Nucleus accumbens (tissue), 56 donors: Measurements from ENCODE around the gene ZBTB7A.

Source experiments
- DNase-seq, 56 donors: peaks; one replicate each; lab custom pipeline; 2025; lab: John Stamatoyannopoulos, UW

The ZBTB7A gene

GRCh38 chr19:4069331-4069959, 2.7 kb upstream of the ZBTB7A start:
- DNase-seq = peak in 1 of 56 donors; percentile 30

GRCh38 chr19:4068047-4068966, 1.6 kb upstream of the ZBTB7A start:
- DNase-seq = peak in 3 of 56 donors; percentile 26 to 46 (median 33)

GRCh38 chr19:4067396-4068046, 822 bp upstream of the ZBTB7A start:
- peak in 23 of 56 donors; percentile 32 to 72 (median 58) for DNase-seq

DNA sequence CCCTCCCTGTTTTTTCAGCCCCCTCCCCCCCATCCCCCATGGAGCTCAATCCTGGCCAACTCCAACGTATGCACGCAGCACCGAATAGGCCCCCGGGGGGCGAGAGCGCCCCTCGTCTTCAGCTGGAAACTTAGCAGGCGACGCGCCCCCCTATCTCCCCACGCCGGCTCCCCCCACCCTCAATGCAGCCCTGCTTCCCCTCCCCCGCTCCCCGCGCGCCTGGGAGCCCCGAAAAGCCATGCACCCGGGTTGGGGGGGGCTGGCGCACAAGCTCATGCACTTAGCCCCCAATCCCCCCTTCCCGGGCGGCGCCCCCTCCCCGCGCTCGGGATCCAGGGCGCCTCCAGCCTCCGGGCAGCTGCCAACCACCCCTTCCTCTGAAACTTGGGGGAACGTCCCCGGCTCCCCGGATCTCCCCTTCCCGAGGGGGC, 508 bp downstream of the ZBTB7A start:
- peak in 24 of 56 donors; percentile 58 to 86 (median 76) for DNase-seq

DNA sequence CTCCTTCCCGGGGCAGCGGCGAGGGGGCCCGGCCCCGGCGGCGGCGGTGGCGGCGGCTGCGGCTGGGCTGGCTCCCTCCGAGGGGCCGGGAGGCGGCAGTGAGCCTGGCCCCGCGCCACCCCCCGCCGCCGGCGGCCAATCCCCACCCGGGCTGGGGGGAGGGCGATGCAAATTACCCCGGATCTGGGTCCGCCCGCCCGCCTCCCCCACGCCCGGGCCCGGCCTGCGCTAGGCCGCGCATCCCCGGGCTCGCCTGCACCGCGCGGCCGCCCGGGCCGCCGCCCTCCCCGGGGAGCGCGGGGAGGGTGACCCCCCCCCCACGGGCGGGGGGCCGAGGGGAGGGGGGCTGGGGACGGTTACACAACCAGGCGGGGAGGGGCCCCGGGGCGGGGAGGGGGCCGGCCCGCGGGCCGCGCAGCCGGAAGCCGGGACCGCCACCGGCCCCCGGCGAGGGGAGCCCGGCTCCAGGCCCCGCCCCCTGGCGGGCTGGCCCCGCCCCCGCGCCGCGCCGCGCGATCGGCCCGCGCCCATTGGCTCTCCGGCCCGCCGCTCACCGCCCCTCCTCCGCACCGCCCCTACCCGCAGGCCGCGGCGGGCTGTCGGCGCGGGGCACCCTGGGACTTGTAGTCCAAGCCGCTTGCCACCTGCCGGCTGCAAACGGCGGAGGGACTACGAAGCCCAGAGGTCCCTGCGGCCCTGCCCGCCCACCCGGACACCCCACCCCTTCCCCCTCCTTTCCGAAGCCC, 1.1 kb downstream of the ZBTB7A start:
- peak; percentile 66 to 98 (median 94) for DNase-seq

DNA sequence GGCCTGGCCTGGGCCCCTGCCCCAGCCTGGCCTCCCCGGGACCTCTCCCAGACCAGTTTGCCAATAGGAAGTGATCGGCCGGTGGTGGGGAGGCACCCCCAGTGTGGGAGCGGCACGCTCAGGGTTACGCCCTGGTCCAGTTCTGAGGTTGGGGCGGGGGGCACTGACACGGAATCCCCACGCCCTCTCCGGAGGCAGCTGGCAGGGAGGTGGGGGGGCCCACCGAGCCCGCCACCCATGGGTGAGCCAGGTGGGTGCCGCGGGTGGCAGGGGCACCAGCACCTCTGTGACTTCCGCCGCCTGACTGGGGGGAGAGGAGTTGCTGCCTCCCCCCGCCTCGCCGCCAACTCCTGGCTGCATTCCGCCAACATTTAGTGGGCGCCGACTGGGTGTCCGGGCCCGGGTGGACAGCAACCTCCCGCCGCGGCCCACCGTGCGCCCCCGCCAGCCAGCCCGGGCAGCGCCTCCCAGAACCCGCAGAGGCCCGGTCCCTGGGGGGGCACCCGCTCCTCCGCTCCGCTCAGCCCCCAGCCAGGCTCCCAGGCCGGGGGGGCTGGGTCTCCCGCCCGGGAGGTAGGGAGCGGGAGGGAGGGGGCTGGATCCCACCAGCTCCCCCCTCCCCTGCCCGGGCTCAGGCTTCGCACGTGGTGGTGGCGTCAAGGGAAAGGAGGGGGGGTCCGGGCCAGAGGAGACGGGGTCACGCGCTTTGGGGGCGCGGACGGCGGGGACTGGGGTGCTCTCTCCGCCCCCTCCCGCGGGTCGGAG, 2.0 kb downstream of the ZBTB7A start:
- DNase-seq = peak in 48 of 56 donors; percentile 6 to 86 (median 59)

DNA sequence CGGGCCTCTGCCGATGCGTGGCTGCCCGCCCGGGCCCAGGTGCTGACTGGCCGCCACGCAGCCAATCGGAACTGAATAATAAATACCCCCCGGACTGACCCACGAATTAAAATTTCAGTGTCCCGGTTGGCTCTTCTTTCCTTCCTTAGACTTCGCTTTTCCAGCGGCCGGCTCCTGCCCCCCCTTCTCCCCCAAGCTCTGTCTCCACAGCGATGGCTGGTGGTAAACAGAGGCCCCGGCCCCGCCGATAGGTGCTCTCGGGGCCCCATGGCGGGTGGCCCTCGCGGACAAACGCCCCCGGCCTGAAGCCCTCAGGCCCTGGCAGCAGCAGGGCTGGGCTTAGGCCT, 2.6 kb downstream of the ZBTB7A start:
- peak in 13 of 56 donors; percentile 12 to 61 (median 43) for DNase-seq

- peak in 1 of 56 donors; percentile 50 for DNase-seq
Measured at GRCh38 chr19:4063369-4064148, 3.1 kb downstream of the ZBTB7A start.

DNA sequence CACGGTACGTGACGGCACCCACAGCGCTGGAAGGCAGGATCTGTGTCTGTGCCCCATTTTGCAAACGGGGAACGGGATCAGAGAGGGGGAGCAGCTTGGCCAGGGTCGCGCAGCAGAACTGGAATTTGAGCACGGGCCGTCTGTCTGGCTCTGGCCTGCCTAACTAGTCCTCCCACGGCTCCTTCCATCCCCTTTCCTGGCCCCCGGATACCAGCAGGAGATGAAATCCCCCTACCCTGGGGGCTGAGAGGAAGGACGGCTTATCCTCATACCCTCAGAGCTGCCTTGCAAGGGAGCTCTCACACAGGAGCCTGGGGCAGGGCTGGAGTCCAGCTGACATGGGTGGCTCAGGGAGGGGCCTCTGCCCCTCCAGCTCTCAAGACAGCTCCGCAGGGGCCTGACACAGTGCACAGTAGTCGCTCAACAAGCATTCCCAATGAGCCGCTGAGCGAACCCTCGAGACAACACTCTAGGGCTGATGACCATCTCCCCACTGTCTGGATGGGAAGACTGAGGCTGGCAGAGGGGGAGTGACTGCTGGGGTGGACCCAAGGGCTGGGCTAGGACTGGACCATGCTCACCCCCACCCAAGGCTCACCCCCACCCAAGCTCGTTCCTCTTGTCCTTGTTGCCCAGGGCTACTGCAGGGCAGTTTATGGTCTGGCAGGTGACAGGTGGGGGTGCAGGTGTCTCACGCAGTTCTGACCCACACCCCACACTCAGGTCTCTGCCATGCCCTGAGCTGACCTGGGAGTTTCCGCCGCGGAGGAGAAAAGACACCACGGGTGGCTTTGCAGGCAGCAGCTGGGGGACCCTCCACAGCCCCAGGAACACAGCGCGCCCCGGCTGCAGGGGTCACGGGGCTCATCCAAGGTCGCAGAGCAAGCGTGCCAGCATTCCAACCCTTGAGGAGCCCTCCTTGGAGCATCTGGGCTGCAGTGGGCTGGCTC, 4.0 kb downstream of the ZBTB7A start:
- no peak for DNase-seq

GRCh38 chr19:4061683-4062418, 4.8 kb downstream of the ZBTB7A start:
- DNase-seq = no peak

DNA sequence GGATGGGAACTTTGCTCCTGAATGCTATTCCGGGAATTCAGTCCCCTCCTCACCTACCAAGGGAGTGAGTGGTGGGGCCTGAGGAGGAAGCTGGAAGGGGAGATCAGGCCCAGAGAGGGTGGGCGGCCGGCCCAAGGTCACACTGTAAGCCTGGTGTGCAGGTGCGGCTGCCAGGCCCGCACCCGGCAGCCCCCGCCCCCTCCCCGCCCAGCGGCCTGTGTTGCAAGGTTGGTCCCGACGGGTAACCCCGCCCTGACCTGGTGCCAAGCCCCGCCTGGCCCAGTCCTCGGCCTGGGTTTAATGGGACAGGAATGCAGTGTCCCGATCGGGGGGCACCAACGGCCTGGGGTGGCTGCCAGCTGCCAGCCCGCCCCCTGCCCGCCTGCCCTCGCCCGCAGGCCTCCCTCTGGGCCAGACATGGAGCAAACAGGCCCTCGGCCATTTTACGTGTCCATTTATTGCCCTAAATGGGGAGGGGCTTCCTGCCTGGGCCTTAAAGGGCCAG, 5.5 kb downstream of the ZBTB7A start:
- DNase-seq = peak in 1 of 56 donors; percentile 46

GRCh38 chr19:4060621-4061177, 6.0 kb downstream of the ZBTB7A start:
- DNase-seq = no peak

- DNase-seq = no peak
Measured at GRCh38 chr19:4059891-4060620, 6.6 kb downstream of the ZBTB7A start.

- DNase-seq = no peak
Measured at GRCh38 chr19:4059453-4059871, 7.2 kb downstream of the ZBTB7A start.

DNA sequence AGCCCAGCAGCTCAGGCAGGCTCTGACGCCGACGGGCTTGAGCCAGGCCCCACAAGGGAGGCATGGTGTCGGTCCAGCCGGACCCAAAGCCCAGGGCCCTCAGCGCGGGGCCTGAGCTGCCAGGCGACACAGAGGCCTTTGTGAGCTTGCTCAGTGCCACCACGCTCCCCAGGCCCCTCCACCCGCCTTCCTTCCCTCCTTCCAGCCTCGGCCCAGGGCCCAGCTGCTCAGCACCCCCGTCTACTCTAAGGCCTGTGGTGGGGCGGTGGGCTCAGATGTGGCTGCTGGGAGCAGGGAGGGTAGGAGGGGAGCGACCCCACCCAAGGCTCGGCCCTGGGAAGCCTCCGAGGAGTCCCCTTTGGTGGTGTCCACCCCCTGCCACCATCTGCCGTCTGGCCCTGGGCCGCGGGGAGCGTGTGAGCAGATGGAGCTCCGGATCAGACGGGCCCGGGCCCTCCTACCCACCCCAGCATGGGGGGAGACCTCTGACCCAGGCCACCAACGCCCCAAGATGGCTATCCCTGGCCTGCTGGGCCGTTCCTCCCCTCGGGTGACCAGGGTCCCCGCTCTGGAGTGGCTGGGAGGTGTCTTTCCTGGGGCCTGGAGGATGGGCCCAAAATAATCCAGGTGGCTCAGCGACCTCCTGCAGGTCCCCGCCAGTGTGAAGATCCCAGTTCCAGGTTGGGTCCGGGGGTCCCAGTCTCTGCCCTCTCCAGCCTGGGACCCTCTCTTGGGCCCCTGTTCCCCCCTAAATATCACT, 7.8 kb downstream of the ZBTB7A start:
- DNase-seq = peak in 54 of 56 donors; percentile 9 to 87 (median 72)
